Fibroblast of peridontal ligament (primary cell): ENCODE data around the gene GTPBP4.
"Not testable (repeated sequence)": the region's sequence is repeated elsewhere in the genome, so short reads cannot be mapped to it uniquely, and the experiment has no call there.

Source experiments
- DNase-seq: peaks from one replicate; pipeline ENCODE4 v3.0.0-alpha.2; 2010; ENCODE audit errors: extremely low read depth

Gene GTPBP4

DNA sequence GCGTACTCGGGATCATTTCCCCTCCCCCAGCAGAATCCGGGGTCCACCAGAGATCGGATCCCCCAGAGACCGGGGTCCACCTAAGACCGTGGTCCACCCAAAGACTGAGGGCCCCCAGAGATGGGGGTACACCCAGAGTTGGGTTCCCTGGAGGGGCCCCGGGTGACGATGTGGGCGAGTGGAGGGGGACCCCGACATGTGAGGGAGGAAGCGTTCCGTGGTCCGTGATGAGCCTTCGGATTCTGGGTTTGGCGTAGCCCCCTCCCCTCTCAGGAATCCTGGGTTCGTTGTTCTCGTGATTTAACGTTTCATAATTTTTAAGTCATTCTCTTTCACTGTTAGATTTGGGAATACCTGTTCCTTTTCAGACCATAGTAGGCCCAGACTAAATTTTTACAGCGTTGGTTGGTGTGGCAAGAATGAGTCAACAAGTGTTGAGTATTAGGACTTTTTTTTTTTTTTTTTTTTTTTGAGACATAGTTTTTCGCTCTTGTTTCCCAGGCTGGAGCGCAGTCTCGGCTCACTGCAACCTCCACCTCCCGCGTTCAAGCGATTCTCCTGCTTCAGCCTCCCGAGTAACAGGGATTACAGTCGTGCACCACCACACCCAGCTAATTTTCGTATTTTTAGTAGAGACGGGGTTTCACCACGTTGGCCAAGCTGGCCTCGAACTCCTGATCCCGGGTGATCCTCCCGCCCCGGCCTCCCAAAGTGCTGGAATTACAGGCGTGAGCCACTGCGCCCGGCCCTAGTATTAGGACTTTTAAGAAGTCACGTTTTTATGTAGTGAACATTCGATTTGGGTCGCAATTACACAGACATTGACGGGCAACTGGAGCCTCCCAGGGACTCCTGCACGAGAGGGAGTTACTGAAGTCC, 672 bp downstream of the GTPBP4 start:
- peak; percentile 33 for DNase-seq

GRCh38 chr10:990808-991207, 2.6 kb downstream of the GTPBP4 start:
- no peak for DNase-seq

GRCh38 chr10:992467-992866, 4.2 kb downstream of the GTPBP4 start:
- DNase-seq, result no peak

DNA sequence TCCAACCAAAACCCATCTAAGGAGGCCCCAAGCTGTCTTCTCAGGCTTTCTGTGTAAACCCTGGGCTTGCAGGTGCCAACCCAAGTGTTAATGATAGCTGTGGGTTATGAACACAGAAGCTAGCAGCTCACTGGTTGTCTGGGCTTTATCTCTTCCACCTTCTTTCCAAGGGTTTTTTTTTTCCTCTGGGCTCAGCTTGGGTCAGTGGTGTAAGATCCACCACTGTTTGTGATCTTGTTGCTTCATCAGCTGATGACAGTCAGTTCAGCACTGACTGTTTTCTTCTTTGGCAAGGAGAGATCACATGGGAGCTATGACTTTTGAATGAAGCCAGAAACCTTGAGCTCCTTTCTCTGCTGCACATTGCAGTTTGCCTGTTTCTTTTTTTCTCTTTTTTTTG, 4.6 kb downstream of the GTPBP4 start:
- DNase-seq, result no peak

DNA sequence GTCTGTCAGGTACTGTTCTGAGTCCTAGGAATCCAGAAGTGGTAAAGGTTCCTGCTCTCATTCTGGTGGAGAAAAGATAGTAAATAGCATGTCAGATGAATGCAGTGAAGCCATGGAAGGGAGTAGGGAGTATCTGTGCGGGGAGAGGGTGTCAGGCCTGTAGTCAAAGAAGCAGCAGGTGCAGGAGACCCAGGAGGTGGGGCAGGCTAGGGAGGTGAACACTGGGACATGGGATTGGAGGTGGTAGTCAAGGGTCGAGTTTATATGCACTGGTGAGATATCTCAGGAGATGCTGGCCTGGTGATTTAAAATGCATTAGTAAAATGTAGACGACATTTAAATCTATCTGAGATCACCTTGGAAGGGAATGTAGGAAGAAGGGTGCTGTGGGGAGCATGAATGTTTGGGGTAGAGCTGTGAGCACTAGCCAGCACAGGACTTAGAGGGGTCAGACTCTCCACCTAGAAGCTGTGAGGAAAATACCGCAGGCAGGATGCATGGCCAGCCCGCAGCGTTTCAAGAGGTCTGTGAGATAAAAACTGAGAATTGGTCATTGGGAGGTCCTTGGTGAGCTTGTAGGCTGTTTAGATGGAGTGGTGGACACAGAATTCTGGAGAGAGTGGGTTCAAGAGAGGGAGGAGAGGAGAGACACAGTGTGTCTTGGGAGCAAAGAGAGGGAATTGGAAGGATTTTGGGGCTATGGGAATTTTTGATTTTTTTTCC, 6.8 kb downstream of the GTPBP4 start:
- DNase-seq, result no peak

- DNase-seq, result no peak
Observed at GRCh38 chr10:995559-995926, 7.3 kb downstream of the GTPBP4 start.

DNA sequence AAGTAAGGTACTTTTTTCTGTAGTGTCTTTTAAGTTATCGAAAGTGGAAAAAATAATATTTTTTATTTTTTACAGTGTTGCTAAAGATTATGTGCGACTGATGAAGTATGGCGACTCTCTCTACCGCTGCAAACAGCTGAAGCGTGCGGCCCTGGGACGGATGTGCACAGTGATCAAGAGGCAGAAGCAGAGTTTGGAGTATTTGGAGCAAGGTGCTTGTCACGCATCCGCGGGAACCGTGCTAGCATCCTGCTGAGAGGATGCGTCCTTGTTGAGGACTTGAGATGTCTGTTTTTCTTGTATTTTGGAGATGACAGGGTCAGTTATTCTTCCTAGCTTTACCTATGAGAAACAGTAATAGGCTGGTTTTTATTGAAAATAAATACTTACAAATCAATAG, 7.8 kb downstream of the GTPBP4 start:
- no peak for DNase-seq

DNA sequence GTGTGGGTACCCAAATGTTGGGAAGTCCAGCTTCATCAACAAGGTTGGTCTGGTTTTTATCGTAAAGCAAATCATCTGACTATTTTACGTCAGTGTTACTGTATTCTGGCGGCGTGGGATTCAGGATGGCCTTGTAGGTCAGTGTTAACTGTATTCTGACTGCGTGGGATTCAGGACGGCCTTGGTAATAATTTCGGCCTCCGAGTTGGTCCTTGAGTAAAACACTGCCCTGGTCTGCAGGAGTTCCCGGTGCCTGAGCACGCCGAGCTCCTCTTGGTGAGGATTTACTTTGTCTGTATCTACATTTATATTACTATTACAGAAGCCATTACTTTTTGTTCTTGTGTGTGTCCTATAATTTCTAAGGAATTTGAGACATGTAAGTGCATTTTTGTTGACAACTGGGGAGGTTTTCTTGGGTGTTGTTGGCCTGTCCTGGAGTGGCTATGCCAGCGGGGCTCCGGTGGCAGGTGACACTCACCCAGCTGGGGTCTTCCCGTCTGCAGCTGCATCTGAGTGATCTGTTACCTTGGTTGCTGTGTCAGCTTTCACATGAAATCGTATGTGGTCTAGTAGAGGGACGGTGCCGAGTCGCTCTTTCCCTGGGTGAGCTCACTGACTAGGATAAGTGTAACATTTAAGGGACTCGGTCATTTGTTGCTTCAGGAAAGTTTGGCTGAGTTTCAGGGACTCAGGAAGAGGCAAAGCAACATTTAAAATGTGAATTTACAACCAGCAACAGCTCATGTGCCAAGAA, 9.2 kb downstream of the GTPBP4 start:
- no peak for DNase-seq

DNA sequence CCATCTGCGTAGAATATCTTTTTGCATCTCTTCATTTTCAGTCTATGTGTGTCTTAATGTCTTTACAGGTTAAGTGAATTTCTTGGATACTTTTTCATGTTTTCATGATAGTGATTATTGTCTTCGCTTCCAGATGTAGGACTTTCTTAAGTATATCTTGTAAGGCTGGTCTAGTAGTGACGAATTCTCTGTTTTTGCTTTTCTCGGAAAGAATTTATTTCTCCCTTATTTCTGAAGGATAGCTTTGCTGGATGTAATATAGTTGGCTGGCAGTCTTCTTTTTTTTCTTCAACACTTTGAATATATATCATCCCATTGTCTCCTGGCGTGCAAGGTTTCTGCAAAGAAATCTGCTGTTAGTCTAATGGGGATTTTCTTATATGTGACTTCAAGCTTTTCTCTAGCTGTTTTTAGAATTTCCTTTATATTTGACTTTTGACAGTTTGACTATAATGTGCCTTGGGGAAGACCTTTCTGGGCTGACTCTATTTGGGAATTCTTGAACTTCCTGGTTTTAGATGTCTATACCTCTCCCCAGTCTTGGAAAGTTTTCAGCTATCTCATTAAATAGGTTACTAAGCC, 14.3 kb downstream of the GTPBP4 start:
- DNase-seq, result peak; percentile 8

DNA sequence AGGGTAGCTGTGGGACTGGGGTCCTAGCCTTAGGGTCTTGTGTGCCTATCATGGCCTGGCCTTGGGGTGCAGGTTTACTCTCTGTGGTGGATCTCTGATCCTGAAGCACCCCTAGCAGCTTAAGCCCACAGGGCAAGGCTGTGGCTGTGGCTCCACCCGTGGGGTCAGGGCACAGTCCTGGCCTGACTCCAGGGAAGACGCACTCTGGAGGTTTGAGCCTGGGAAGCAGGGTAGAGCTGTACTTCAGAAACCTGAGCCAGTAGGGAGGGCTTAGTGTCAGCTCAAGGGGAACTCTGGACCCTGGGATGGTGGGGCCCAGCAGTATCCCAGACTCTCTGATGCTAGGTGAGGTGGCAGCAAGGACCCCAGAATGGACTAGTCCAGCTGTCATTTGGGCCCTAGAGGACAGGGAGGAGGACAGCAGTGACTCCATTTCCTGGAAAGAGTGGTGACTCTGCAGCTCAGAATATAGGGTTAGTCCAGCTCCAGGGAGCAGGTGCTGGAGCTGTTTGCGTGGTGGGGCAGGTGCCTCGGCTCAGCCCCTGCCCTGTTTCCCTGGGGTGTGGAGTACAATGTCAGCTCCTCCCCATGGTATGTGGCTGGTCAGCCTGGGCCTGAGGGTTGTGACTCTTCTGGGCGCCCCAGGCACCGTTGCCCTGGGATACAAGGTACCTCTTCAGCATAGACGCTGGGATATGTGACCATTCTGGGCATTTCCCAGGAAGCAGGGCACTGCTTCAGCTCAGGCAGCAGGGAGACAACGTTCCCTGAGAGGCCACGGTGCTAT, 15.8 kb downstream of the GTPBP4 start:
- DNase-seq, result no peak

DNA sequence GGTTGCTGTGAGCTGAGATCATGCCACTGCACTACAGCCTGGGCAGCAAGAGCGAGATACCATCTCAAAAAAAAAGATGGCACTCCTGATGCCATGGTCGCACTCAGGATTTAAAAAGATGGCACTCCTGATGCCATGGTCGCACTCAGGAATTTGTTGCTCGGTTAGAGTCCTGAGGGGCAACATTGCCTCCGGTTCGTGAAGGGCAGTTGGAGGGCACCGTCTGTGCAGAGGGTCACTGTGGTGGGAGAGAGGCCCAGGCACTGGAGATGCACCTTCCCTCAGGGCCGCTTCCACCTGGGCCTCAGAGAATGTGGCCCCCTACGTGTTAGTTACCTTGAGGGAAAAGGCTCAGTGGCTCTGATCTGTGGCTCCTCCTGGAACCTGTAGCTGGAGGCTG, 18.3 kb downstream of the GTPBP4 start:
- DNase-seq, result no peak

- no peak for DNase-seq
Observed at GRCh38 chr10:1007583-1007982, 19.3 kb downstream of the GTPBP4 start.

DNA sequence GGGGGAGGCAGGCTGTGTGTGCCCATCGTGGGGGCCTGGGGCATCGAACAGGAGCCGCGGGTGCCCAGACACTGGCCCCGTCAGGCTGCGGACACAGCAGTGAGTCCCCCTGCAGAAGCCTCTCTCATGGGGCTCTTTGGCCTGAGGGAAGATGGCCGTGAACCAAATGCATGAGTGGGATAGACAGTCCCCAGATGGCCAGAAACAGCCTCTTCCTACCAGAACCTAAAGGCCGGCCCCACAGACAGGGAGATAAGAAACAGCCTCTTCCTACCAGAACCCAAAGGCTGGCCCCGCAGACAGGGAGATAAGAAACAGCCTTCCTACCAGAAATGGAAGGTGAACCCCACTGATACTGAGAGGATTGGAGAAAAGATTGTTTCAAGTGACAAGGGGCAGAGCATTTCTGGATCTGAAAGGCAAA, 20.8 kb downstream of the GTPBP4 start:
- no peak for DNase-seq

GRCh38 chr10:1009947-1010346, 21.7 kb downstream of the GTPBP4 start:
- DNase-seq, result not testable (repeated sequence)

DNA sequence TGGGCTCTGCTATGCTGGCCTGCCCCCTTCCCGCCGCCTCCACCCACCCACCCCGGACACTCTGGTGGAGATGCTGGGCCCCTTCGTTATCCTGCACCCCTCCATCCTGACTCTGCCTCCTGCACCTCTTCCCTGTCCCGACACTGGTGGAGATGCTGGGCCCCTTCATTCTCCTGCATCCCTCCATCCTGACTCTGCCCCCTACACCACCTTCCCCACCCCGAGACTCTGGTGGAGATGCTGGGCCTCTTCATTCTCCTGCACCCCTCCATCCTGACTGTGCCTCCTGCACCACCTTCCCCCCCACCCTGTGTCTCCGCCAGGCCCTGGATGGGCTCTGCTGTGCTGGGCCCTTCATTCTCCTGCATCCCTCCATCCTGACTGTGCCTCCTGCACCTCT, 22.5 kb downstream of the GTPBP4 start:
- no peak for DNase-seq

GRCh38 chr10:1011696-1012095, 23.5 kb downstream of the GTPBP4 start:
- no peak for DNase-seq

GRCh38 chr10:1015688-1016087, 27.5 kb downstream of the GTPBP4 start:
- DNase-seq, result no peak

GRCh38 chr10:1019362-1019761, 31.1 kb downstream of the GTPBP4 start:
- DNase-seq, result no peak

- DNase-seq, result no peak
Observed at GRCh38 chr10:1020460-1020859, 32.2 kb downstream of the GTPBP4 start.

GRCh38 chr10:1020958-1021357, 32.7 kb downstream of the GTPBP4 start:
- DNase-seq, result no peak

DNA sequence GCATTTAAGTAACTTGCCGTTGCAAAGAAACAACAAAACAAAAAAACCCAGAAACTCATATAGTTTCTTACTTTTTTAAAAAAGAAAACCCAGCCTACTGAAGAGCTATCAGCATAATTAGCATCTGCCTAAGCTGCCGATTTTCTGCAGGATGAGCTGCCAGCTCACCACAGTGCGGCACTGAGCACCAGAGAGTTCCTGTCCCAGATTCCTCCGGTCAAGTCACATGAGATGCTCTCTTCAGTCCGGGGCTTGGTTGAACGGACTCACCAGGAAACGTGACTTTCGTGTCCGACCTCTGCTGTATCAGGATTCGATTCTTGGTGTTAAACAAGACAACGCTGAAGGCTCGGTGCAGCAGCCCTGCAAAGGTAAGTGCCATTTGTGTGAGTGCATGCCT, 34.2 kb downstream of the GTPBP4 start:
- DNase-seq, result no peak
